HepG2 (cell line): ENCODE results near the gene TRMT112. TPM values are rescaled to one million over a fixed set of nuclear protein-coding genes. Genes with fewer than 3 reads are reported as not detected.

Experiments used
- ATAC-seq: fragments of 200-7000 bp; cut with Tn5 transposase; 3 replicates; pipeline ENCODE4 v1.9.1; 2020; ENCODE audit warnings: mild to moderate bottlenecking, moderate library complexity
- BruUV-seq: library from RNA; stranded (reverse); fragments of 400-500 nt; replicated peaks from 2 replicates; lab custom pipeline; 2021; lab: Mats Ljungman, UMichigan
- CTCF ChIA-PET: fragments of 300-600 bp; formaldehyde crosslinking; extraction: SDS; loops from one replicate; lab custom pipeline; 2021; ENCODE audit warnings: low total read pairs, inconsistent platforms, low intra/inter-chr PET ratio; lab: Yijun Ruan, JAX
- POLR2A ChIA-PET: fragments of 350-600 bp; sonication (Branson Sonifier 250); formaldehyde crosslinking; loops from one replicate; lab custom pipeline; 2020; ENCODE audit warnings: antibody characterized with exemption, inconsistent platforms; lab: Yijun Ruan, JAX
- DNase-seq: peaks from one replicate; pipeline ENCODE4 v3.0.0-alpha.2; 2015; ENCODE audit warnings: low spot score
- FAIRE-seq: peaks from 3 replicates; lab custom pipeline; 2011; peaks lifted over from hg19 to GRCh38; lab: Jason Lieb, UNC
- H2AFZ ChIP-seq: one replicate; pipeline ENCODE4 v1.6.1; 2011; ENCODE audit warnings: low read length, inconsistent platforms
- H3K27ac ChIP-seq: fragments of 300-600 bp; 3 replicates; pipeline ENCODE4 v1.8.0; 2011; ENCODE audit warnings: mixed run types, mild to moderate bottlenecking, mixed read lengths, low read length, inconsistent platforms; ENCODE audit not compliant: insufficient read depth; ENCODE audit errors: extremely low read length
- H3K27me3 ChIP-seq, 2 experiments: fragments of 200-600 bp in 1 of 2; 2 replicates in 1 of 2; 3 replicates in 1 of 2; pipeline versions ENCODE4 v1.6.0 to v1.8.0; 2011; ENCODE audit warnings: low read length in 2 of 2, mild to moderate bottlenecking in 2 of 2, moderate library complexity in 2 of 2, inconsistent platforms in 1 of 2; ENCODE audit not compliant: insufficient read depth in 2 of 2, control insufficient read depth in 1 of 2
- H3K36me3 ChIP-seq, 2 experiments: fragments of 200-600 bp in 1 of 2; replicated peaks in 1 of 2; 2 replicates in 1 of 2; 3 replicates in 1 of 2; pipeline versions ENCODE4 v1.5.1 to v1.8.0; 2011; ENCODE audit warnings: low read length in 2 of 2, inconsistent platforms in 1 of 2; ENCODE audit not compliant: insufficient read depth in 2 of 2, control insufficient read depth in 1 of 2
- H3K4me1 ChIP-seq: 2 replicates; pipeline ENCODE4 v1.5.1; 2012; ENCODE audit warnings: low read length, inconsistent platforms; ENCODE audit not compliant: insufficient read depth
- H3K4me2 ChIP-seq: 2 replicates; pipeline ENCODE4 v1.6.0; 2011; ENCODE audit warnings: low read depth, low read length, inconsistent platforms
- H3K4me3 ChIP-seq, 3 experiments: fragments of 200-600 bp in 1 of 3; sonication (generic), shearing (Covaris generic) in 1 of 3; replicated peaks in 1 of 3; 2 replicates each; pipeline ENCODE4 v1.5.1; 2011 to 2016; ENCODE audit warnings: low read length in 3 of 3, inconsistent platforms in 2 of 3, low read depth in 2 of 3, mild to moderate bottlenecking in 2 of 3, control low read depth in 1 of 3, mixed read lengths in 1 of 3; ENCODE audit not compliant: insufficient read depth in 1 of 3
- H3K79me2 ChIP-seq: one replicate; pipeline ENCODE4 v1.6.1; 2011; ENCODE audit warnings: low read length, inconsistent platforms; ENCODE audit not compliant: insufficient read depth
- H3K9ac ChIP-seq: 2 replicates; pipeline ENCODE4 v1.6.0; 2011; ENCODE audit warnings: mild to moderate bottlenecking, low read depth, low read length, inconsistent platforms; ENCODE audit not compliant: insufficient read depth
- H3K9me3 ChIP-seq: 2 replicates; pipeline ENCODE4 v1.5.1; 2012; ENCODE audit warnings: mild to moderate bottlenecking, low read length
- H4K20me1 ChIP-seq: 2 replicates; pipeline ENCODE4 v1.6.0; 2011; ENCODE audit warnings: inconsistent platforms, mild to moderate bottlenecking, low read length, moderate library complexity; ENCODE audit not compliant: insufficient read depth
- ATF1 ChIP-seq: IDR thresholded peaks from 2 replicates; pipeline ENCODE4 v1.6.1; 2016; ENCODE audit warnings: mild to moderate bottlenecking, control low read depth
- CHD2 ChIP-seq: IDR thresholded peaks from 2 replicates; pipeline ENCODE4 v1.6.1; 2011; ENCODE audit warnings: low read depth, low read length, improper control_type of control experiment
- KAT2B ChIP-seq: fragments of 150-350 bp; IDR thresholded peaks from 2 replicates; pipeline ENCODE4 v1.6.1; 2014; ENCODE audit warnings: low read depth, low read length, borderline replicate concordance
- KDM2A ChIP-seq: sonication (generic); formaldehyde crosslinking; IDR thresholded peaks from 2 replicates; pipeline ENCODE4 v1.4.0; 2020; ENCODE audit warnings: low read depth, missing genetic modification reagents, borderline replicate concordance
- KLF6 ChIP-seq: IDR thresholded peaks from 2 replicates; pipeline ENCODE4 v1.8.0; 2016; ENCODE audit warnings: missing biosample characterization, missing genetic modification reagents
- NFE2L2 ChIP-seq: fragments of 150-350 bp; IDR thresholded peaks from 2 replicates; pipeline ENCODE4 v1.6.1; 2014; ENCODE audit warnings: low read length
- ONECUT2 ChIP-seq: sonication (generic); formaldehyde crosslinking; IDR thresholded peaks from 2 replicates; pipeline ENCODE4 v1.4.0; 2020; ENCODE audit warnings: missing genetic modification reagents
- PITX1 ChIP-seq: sonication (generic); formaldehyde crosslinking; IDR thresholded peaks from 2 replicates; pipeline ENCODE4 v1.5.1; 2020; ENCODE audit warnings: mild to moderate bottlenecking, missing genetic modification reagents
- PLRG1 ChIP-seq: fragments of 450-650 bp; conservative IDR thresholded peaks from 2 replicates; pipeline ENCODE4 v1.6.1; 2016
- RAD21 ChIP-seq: fragments of 450-650 bp; formaldehyde crosslinking; IDR thresholded peaks from 2 replicates; pipeline ENCODE4 v1.5.0; 2020; ENCODE audit warnings: mild to moderate bottlenecking
- TARDBP ChIP-seq: sonication (generic); formaldehyde crosslinking; IDR thresholded peaks from 2 replicates; pipeline ENCODE4 v1.8.0; 2022; ENCODE audit warnings: mild to moderate bottlenecking, missing genetic modification reagents
- TEAD2 ChIP-seq: sonication (generic); formaldehyde crosslinking; IDR thresholded peaks from 2 replicates; pipeline ENCODE4 v1.9.0; 2021; ENCODE audit warnings: missing genetic modification reagents
- ZBTB25 ChIP-seq: IDR thresholded peaks from 2 replicates; pipeline ENCODE4 v1.6.1; 2018; ENCODE audit warnings: missing genetic modification reagents
- ZNF12 ChIP-seq: sonication (generic); formaldehyde crosslinking; IDR thresholded peaks from 2 replicates; pipeline ENCODE4 v1.5.0; 2020; ENCODE audit warnings: missing genetic modification reagents
- ZNF264 ChIP-seq: sonication (generic); formaldehyde crosslinking; IDR thresholded peaks from 2 replicates; pipeline ENCODE4 v1.4.0; 2020; ENCODE audit warnings: missing genetic modification reagents
- ZNF276 ChIP-seq: sonication (generic); formaldehyde crosslinking; IDR thresholded peaks from 2 replicates; pipeline ENCODE4 v1.4.0; 2020; ENCODE audit warnings: mild to moderate bottlenecking, low read depth, missing genetic modification reagents
- ZNF558 ChIP-seq: sonication (generic); formaldehyde crosslinking; IDR thresholded peaks from 2 replicates; pipeline ENCODE4 v1.9.0; 2022; ENCODE audit warnings: mild to moderate bottlenecking, missing genetic modification reagents, borderline replicate concordance
- ZNF691 ChIP-seq: sonication (generic); formaldehyde crosslinking; IDR thresholded peaks from 2 replicates; pipeline ENCODE4 v1.4.0; 2020; ENCODE audit warnings: missing genetic modification reagents, low read depth, mild to moderate bottlenecking, borderline replicate concordance
- ZNF749 ChIP-seq: sonication (generic); formaldehyde crosslinking; IDR thresholded peaks from 2 replicates; pipeline ENCODE4 v1.8.0; 2022; ENCODE audit warnings: mild to moderate bottlenecking, missing genetic modification reagents, moderate library complexity, borderline replicate concordance
- ZNF841 ChIP-seq: sonication (generic); formaldehyde crosslinking; IDR thresholded peaks from 2 replicates; pipeline ENCODE4 v1.8.1; 2023; ENCODE audit warnings: missing genetic modification reagents, borderline replicate concordance
- WGBS: methylation state at CpG from one replicate; pipeline ENCODE4 v1.1.6; 2017; ENCODE audit warnings: low lambda C conversion rate; 5-methylcytosine and 5-hydroxymethylcytosine counted together
- in situ Hi-C: cut with HindIII; loops from 2 replicates; pipeline ENCODE4 v1.10.0; 2017; ENCODE audit warnings: low pct_unique_long_range_greater_than_20kb; ENCODE audit not compliant: extremely low pct_ligation_motif_present
- intact Hi-C: fragments of 100-400 bp; cut with micrococcal nuclease; formaldehyde crosslinking; loops from one replicate; pipeline ENCODE4 v1.10.0; 2022; ENCODE audit not compliant: unreplicated experiment
- polyA plus RNA-seq, 8 experiments: library from polyadenylated mRNA; depleted of rRNA in 3 of 8; stranded (reverse) in 7 of 8; unstranded in 1 of 8; fragments of >200 nt; fragmentation: Illumina TruSeq in 4 of 8; extraction: Trizol in 4 of 8; gene quantifications; 2 replicates each; pipeline versions ENCODE4 v1.2.1 to v1.2.3, GENCODE V29; 2011 to 2016; ENCODE audit warnings: low read depth in 4 of 8, missing spikeins in 1 of 8, mixed read lengths in 1 of 8; ENCODE audit not compliant: insufficient read depth in 1 of 8
- total RNA-seq, 5 experiments: library from RNA; depleted of rRNA; stranded (reverse); fragments of >200 nt; fragmentation: Illumina TruSeq; extraction: Trizol; gene quantifications; 2 replicates each; pipeline ENCODE4 v1.2.3, GENCODE V29; 2016; ENCODE audit warnings: low read depth in 1 of 5

TRMT112 gene
- total and polyA plus RNA-seq, 2 of the 13 experiments (the other 11 are each of a cell fraction or from before 2014, with no cell fraction given): 186 to 409 TPM

GRCh38 chr11:64327375-64327774 lies 10.0 kb upstream of the TRMT112 start:
- H4K20me1 ChIP-seq: no peaks in the 10 kb centered on the region
- FAIRE-seq (no peak), ATAC-seq (no peak)
- in situ Hi-C loops: no loop called here
- no peak overlapping the region for H3K4me3 ChIP-seq
- H3K79me2 ChIP-seq: no peaks in the 10 kb centered on the region
- TF ChIP-seq ZNF558 (CRISPR knock-in tag): no peak
- TF ChIP-seq ZNF749 (CRISPR knock-in tag): no peak
- TF ChIP-seq ZNF276 (CRISPR knock-in tag): no peak
- no peak for TF ChIP-seq PLRG1
- no peak for TF ChIP-seq ZNF691
- no peak for TF ChIP-seq RAD21 (CRISPR knock-in tag)
- no peak for TF ChIP-seq TARDBP
- no peak for TF ChIP-seq KDM2A
- no peak for TF ChIP-seq KAT2B
- no peak for TF ChIP-seq ZNF841
- TF ChIP-seq ATF1 (CRISPR knock-in tag): no peak
- no peak for TF ChIP-seq ZNF12 (CRISPR knock-in tag)
- no peak for TF ChIP-seq NFE2L2
- no peak for TF ChIP-seq ONECUT2 (CRISPR knock-in tag)
- no peak for TF ChIP-seq ZNF264 (CRISPR knock-in tag)
- TF ChIP-seq CHD2: no peak
- no peak for TF ChIP-seq TEAD2 (CRISPR knock-in tag)
- no peak for TF ChIP-seq ZBTB25 (CRISPR knock-in tag)
- no peak for TF ChIP-seq PITX1
- TF ChIP-seq KLF6 (CRISPR knock-in tag): no peak
- TF ChIP-seq, all 625 proteins: peak for 0
- no TSS peak for BruUV-seq
- peaks cover 22% of the 10 kb centered on the region for H3K4me1 ChIP-seq
- no peak overlapping the region for H3K27ac ChIP-seq
- no peak overlapping the region for H2AFZ ChIP-seq
- no peak overlapping the region for H3K9ac ChIP-seq
- 27% methylated on average over 2 of the region's 2 CpGs for WGBS
- CTCF ChIA-PET: no interaction called here
- no peaks in the 10 kb centered on the region for H3K36me3 ChIP-seq
- intact Hi-C loops: no loop called here
- peaks cover under 1 to 7% of the 10 kb centered on the region in 2 experiments; a peak in 3 of 5 replicates for H3K27me3 ChIP-seq
- DNase-seq: no peak
- no peaks in the 10 kb centered on the region for H3K9me3 ChIP-seq
- POLR2A ChIA-PET: interaction anchor here (3.2 kb wide), 1 partner anchor 10 kb away, joined by 12 read pairs; the partner anchor contains the start of genes PRDX5 and TRMT112
- no peak overlapping the region for H3K4me2 ChIP-seq
